Retinal pigment epithelial cell (primary cell): ENCODE data around the gene CCND3.

Source experiments
- DNase-seq: peaks from one replicate; pipeline ENCODE4 v3.0.0-alpha.2; 2010; ENCODE audit warnings: low read depth
- H3K4me3 ChIP-seq: 2 replicates; pipeline ENCODE4 v1.5.1; 2011; ENCODE audit warnings: mild to moderate bottlenecking, low read length, control low read depth, moderate library complexity
- CTCF ChIP-seq: conservative IDR thresholded peaks from 2 replicates; pipeline ENCODE4 v1.5.1; 2011; ENCODE audit warnings: low read depth, low read length, control low read depth, inconsistent platforms

CCND3 gene

GRCh38 chr6:41900861-41901260 is 40.7 kb downstream of the CCND3 start:
- no peak for TF ChIP-seq CTCF
- DNase-seq = no peak
- no peak overlapping the region for H3K4me3 ChIP-seq

- peak overlapping the region; percentile 81 for H3K4me3 ChIP-seq
- no peak for DNase-seq
- TF ChIP-seq CTCF = no peak
Measured at GRCh38 chr6:41896281-41896680, 45.3 kb downstream of the CCND3 start.

DNA sequence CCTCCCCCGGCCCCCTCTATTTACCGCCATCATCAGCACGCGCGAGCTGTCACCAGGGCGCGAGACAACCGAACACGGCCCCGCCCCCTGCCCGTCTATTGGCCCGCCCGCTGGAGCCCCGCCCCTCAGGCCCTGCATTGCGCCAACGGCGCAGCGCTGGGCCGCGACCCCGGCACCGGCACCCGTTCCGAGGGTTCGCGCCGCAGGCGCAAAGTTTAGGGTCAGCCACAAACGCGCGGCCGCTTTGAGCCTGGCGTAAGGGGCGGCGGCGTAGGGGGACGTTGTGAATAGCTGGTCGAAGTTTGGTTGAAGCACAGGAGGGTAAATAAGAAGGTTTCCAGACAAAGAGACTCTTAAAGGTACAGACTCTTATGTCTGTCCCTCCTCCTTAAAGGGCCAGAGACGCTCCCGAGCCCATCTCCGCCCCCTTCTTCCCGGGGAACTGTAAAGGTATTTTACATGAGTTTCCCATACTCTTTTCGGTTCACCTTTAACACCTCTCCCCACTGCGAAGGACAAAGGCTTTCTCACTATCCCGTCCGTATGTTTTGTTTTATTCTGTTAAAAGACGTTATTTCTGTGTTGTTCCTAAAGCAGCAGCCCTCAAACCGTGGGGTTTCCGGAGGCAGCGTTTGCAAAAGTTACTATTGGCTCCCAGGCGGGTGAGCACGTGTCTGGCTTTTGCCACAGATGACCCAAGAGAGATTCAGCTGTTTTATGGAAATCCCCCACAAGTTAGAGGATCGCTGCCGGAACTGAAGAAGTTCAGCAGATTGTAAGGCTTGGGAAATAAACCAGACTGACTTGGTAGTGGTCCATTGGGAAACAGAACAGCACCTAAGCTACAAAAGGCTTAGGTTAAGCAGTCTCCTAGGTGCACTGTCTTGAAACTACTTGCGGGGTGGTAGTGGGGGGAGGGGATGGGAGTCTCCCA is 46.0 kb downstream of the CCND3 start, which contains the start of gene USP49:
Gene USP49, minus strand, starts transcription at position 76 of the 934 bp plus-strand sequence. CDS start 88,392 bp downstream, outside the sequence.
- H3K4me3 ChIP-seq = peak within 1 kb of the TSS; percentile 81
- TF ChIP-seq CTCF = no peak
- no peak for DNase-seq

GRCh38 chr6:41894366-41895299 is 47.0 kb downstream of the CCND3 start:
- H3K4me3 ChIP-seq = peak overlapping the region; percentile 81
- no peak for TF ChIP-seq CTCF
- no peak for DNase-seq

GRCh38 chr6:41892921-41893564 is 48.6 kb downstream of the CCND3 start:
- no peak for DNase-seq
- TF ChIP-seq CTCF = no peak
- no peak overlapping the region for H3K4me3 ChIP-seq

DNA sequence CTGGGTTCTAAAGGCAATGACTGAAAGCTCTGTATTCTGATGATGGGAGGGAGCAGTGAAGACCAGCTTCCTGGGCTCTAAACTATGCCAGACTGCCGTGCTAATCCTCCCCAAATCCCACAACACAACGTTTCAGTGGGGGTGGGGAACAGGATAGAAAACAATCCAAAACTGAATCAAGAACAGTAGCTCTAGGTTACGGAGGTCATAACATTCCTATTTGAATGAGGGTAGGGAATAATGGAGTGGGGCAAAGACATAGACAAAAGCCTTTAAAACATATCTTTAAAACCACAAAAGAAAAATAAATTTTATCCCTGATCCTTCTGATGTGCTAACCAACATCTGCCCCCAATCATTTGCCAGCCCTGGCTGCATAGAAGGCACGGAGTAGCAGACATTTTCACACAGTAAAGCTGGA is 54.3 kb downstream of the CCND3 start:
- no peak overlapping the region for H3K4me3 ChIP-seq
- no peak for DNase-seq
- no peak for TF ChIP-seq CTCF
